GM18502 (cell line): ENCODE results near the gene RNPEP.
A peak's percentile ranks its signal among the peaks of the same experiment; 100 is the strongest.
"Not testable (repeated sequence)": the region's sequence is repeated elsewhere in the genome, so short reads cannot be mapped to it uniquely, and the experiment has no call there.

ENCODE experiments used
- ATAC-seq: cut with Tn5 transposase; IDR thresholded peaks from one replicate; pipeline ENCODE4 v1.9.1; 2021; ENCODE audit warnings: mild to moderate bottlenecking; ENCODE audit not compliant: unreplicated experiment, poor library complexity

Gene RNPEP

DNA sequence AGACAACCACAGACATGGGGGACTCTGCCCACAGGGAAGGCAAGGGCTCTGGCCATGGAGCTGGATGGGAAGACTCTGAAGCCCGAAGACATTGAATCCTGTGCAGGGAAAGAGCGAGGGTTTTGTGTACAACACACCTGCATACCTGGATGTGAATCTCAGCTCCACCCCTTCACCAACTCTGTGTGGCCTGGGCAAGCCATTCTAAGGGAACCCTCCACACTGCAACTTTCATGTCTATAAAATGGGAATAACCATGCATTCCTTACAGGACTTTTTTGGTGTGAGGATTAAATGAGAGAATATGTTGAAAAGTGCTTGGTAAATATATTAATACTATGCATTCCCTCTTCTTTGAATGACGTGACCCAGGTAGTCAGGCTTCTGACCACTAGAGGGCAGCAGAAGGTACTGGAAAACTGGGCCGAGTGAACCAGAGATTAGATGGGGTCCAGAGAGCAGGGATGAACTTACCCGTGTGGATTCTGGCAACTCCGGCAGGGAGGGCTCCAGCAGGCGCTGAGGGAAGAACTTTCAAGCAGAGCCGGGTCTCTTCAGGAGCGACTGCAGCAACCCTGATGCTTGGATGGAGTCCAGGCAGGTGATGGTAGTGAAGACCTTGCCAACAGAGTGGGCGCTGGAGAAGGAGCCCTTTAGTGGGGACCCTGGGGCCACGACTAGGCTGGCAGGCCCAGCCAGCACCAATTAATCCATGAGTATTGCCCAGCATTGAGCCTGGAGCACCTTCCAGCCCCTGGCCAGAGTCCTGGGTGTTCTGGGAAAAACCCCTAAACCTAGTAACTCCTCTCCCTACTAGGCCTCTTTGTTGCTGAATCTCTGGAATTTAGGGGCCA, 27.1 kb downstream of the RNPEP start:
- no peak for ATAC-seq

- peak; percentile 83 for ATAC-seq
Measured at GRCh38 chr1:202010180-202011015, 27.9 kb downstream of the RNPEP start, which contains the start of gene ELF3. Gene ELF3 (plus strand): TSS chr1:202010587. CDS start chr1:202011137, 550 bp downstream.

GRCh38 chr1:202011994-202012393, 29.5 kb downstream of the RNPEP start:
- no peak for ATAC-seq

- no peak for ATAC-seq
Measured at GRCh38 chr1:202012544-202013478, 30.4 kb downstream of the RNPEP start.

GRCh38 chr1:202013603-202014002, 31.2 kb downstream of the RNPEP start:
- no peak for ATAC-seq

GRCh38 chr1:202014060-202014459, 31.6 kb downstream of the RNPEP start:
- no peak for ATAC-seq

DNA sequence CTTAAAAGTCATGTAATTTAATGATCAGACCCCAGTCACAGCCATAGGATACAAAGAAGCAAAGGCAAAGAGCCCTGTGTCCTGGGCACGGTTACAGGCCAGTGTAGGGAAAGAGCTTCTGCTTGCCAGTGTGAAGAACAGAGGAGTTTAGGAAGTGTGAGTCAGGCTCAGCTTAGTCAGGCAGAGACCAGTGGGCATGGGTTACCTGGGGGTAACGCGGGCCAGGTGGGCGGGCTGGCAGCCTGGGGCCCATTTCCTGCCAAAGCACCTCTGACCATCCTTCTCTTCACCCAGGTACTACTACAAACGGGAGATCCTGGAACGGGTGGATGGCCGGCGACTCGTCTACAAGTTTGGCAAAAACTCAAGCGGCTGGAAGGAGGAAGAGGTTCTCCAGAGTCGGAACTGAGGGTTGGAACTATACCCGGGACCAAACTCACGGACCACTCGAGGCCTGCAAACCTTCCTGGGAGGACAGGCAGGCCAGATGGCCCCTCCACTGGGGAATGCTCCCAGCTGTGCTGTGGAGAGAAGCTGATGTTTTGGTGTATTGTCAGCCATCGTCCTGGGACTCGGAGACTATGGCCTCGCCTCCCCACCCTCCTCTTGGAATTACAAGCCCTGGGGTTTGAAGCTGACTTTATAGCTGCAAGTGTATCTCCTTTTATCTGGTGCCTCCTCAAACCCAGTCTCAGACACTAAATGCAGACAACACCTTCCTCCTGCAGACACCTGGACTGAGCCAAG, 32.6 kb downstream of the RNPEP start:
- ATAC-seq: no peak

DNA sequence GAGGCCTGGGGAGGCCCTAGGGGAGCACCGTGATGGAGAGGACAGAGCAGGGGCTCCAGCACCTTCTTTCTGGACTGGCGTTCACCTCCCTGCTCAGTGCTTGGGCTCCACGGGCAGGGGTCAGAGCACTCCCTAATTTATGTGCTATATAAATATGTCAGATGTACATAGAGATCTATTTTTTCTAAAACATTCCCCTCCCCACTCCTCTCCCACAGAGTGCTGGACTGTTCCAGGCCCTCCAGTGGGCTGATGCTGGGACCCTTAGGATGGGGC, 33.2 kb downstream of the RNPEP start:
- no peak for ATAC-seq

DNA sequence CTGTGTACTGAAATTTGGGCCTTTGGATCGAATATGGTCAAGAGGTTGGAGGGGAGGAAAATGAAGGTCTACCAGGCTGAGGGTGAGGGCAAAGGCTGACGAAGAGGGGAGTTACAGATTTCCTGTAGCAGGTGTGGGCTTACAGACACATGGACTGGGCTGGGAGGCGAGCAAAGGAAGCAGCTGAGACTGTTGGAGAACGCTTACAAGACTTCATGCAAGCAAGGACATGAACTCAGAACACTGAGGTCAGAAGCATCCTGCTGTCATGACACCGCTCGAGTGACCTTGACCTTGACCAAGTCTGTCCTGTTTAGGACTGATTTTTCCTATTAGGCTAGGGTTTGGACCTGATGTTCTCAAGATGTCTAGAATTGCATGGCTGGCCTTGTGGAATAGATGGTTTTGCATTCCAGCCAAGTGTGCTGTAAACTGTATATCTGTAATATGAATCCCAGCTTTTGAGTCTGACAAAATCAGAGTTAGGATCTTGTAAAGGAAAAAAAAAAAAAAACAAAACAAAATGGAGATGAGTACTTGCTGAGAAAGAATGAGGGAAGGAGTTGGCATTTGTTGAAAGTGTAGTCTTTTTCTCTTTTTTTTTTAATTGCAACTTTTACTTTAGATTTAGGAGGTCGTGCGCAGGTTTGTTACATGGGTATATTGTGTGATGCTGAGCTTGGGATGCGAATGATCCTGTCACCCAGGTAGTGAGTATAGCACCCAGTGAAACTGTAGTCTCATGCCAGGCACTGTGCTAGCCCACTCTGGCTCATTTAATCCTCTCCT, 33.8 kb downstream of the RNPEP start:
- no peak for ATAC-seq

DNA sequence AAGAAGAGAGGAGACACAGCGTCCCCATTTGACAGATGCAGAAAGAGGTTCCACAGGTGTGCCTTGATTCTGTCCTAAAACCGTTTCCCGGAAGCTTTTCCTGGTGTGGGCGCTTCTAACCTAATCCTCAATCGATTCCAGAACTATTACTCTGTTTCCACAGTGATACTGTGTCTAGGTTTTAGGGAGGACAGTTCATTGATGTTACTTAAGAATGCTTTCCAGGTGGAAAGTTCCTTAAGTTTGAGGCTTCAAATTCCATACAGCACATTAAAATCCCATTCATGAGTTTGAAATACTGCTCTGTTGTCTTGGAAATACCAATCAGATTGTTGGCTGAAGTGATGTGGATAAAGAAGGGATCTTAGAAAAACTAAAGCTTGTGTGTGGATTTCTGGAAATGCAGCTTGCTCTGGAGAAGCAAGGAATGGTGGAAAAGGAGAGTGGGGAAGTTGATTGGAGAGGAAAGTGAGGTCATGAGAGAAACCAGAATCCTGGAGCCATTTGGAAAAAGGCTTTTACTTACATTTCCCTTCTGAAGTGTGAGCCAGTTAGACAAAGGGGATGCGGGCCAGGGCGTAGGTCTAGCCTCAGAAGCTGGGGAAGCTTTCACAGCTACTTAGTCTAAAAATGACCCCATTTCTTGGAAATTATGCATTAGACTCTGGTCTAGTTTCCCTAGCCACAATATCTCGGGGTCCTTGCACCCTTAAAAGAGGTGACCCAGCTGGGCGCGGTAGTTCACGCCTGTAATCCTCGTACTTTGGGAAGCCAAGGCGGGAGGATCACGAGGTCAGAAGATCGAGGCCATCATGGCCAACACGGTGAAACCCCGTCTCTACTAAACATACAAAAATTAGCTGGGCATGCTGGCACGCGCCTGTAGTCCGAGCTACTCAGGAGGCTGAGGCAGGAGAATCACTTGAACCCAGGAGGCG, 34.6 kb downstream of the RNPEP start:
- ATAC-seq: no peak

- ATAC-seq: no peak
Measured at GRCh38 chr1:202017749-202018467, 35.5 kb downstream of the RNPEP start.

GRCh38 chr1:202018468-202019234, 36.2 kb downstream of the RNPEP start:
- no peak for ATAC-seq

DNA sequence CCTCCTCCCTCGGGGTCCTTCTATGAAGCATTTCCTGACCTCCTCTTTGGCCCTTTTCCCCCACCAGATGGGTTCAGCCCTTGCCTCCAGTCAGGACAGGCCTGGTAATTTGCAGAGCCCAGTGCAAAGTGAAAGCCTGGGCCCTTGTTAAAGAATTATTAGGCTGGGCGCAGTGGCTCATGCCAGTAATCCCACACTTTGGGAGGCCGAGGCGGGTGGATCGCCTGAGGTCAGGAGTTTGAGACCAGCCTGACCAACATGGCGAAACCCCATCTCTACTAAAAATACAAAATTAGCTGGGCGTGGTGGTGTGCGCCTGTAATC, 36.7 kb downstream of the RNPEP start:
- not testable (repeated sequence) for ATAC-seq

DNA sequence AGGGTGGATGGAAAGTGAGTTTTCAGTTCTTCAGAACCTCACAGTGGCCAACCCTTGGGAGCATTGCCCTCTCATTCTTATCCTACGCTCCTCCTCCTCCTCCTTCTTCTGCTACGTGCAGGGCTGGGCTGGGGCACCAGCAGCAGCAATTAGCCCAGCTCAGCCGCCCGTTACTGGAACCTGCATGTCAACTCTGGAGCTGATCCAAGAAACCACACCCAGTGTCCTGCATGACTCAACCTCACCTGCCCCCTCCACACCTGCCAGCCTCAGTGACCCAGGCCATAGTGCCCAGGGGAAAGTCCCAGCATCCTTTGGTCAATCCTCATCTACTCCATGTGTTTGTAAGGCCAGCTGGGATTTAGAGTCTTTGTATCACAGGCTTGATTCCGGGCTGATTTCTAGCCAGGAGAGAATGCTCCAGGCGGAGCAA, 40.6 kb downstream of the RNPEP start:
- no peak for ATAC-seq

DNA sequence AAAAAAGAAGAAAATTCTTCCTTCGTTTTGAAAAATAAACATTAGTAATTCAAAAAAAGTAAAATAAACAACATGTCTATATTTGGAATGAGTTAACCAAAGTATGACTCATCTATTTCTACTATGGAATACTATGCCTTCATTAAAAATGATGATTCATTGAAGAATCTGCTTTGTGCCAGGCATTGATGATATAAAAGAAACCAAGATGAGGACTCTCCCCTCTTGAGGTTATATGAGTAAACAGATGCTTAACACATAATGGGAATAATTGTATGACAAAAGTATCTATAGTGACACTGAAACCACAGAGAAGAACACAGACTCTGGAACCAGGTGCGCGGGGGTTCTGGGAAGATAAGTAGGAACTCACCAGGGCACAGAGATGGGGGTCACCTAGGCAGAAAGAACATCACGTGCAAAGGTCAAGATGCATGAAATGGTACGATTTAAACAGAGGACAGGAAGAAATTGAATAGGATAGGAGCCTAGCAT, 46.8 kb downstream of the RNPEP start:
- ATAC-seq: no peak

- ATAC-seq: no peak
Measured at GRCh38 chr1:202029727-202030126, 47.3 kb downstream of the RNPEP start.

GRCh38 chr1:202031796-202032195, 49.3 kb downstream of the RNPEP start:
- no peak for ATAC-seq
